Nephron progenitor cell (in vitro differentiated cells): Measurements from ENCODE around the gene ANKS1B.

Source experiments
- DNase-seq: peaks from one replicate; pipeline ENCODE4 v3.0.0; 2021
- H3K27ac Mint-ChIP-seq: 2 replicates; pipeline ENCODE4 v1.8.0; 2021; ENCODE audit warnings: mild to moderate bottlenecking, moderate library complexity, mixed read lengths
- H3K27me3 Mint-ChIP-seq: 2 replicates; pipeline ENCODE4 v1.8.0; 2021; ENCODE audit warnings: mild to moderate bottlenecking, low read depth, mixed read lengths; ENCODE audit not compliant: poor library complexity
- H3K36me3 Mint-ChIP-seq: 2 replicates; pipeline ENCODE4 v1.8.0; 2021; ENCODE audit warnings: low read depth, mixed read lengths
- H3K4me1 Mint-ChIP-seq: 2 replicates; pipeline ENCODE4 v1.8.0; 2021; ENCODE audit warnings: mixed read lengths
- H3K4me3 Mint-ChIP-seq: 2 replicates; pipeline ENCODE4 v1.8.0; 2021; ENCODE audit warnings: mild to moderate bottlenecking, moderate library complexity, mixed read lengths
- H3K9me3 Mint-ChIP-seq: 2 replicates; pipeline ENCODE4 v1.8.0; 2021; ENCODE audit warnings: mild to moderate bottlenecking, moderate library complexity, mixed read lengths
- CTCF ChIP-seq: fragments of 200-600 bp; sonication (generic); IDR thresholded peaks from 2 replicates; pipeline ENCODE4 v1.5.0; 2021; ENCODE audit warnings: antibody characterized with exemption

Gene ANKS1B

DNA sequence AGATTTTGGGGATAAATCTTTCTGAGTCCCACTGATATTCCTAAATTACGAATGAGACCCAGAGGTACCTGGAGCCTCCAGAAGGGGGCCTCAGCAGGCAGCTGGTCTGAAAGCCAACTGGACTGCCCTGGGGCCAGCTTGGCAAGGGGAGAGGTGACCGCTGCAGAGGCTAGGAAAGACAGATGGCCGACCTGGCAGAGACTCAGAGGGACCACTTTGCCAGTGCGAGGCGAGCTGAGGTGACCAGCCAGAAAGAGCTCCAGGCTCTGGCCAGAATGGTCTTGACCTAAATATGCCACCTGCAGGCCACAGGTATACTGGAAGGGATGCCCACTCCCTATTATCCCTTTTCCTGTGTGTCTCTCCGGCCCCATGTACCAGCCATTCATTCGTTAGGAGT is 594.0 kb downstream of the ANKS1B start:
- peak; percentile 49 for DNase-seq
- Mint-ChIP-seq H3K9me3 (no peaks in the 10 kb centered on the region), H3K27ac (no peak overlapping the region), H3K4me3 (no peak overlapping the region), H3K36me3 (no peaks in the 10 kb centered on the region), H3K27me3 (no peaks in the 10 kb centered on the region), H3K4me1 (no peaks in the 10 kb centered on the region)
- TF ChIP-seq CTCF = peak; percentile 50

DNA sequence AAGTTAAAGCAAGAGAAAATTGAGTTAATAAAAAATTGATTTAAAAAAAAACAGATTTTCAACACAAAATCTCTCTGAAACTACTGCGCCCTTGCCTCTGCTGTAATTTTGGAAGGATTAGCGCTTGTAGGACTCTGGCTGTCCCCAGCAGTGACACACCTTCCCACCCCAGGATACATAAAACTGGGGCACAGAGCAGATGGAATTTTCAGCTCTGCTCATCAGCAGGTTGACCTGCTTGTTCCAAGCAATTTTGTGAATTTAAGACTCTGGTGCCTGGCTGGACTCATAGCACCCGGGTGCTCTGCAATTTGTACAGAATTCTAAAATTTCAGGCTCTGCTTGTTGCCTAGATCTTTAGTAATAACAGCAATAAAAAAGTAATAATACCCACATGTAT is 595.0 kb downstream of the ANKS1B start:
- no peaks in the 10 kb centered on the region for H3K27me3 Mint-ChIP-seq

DNA sequence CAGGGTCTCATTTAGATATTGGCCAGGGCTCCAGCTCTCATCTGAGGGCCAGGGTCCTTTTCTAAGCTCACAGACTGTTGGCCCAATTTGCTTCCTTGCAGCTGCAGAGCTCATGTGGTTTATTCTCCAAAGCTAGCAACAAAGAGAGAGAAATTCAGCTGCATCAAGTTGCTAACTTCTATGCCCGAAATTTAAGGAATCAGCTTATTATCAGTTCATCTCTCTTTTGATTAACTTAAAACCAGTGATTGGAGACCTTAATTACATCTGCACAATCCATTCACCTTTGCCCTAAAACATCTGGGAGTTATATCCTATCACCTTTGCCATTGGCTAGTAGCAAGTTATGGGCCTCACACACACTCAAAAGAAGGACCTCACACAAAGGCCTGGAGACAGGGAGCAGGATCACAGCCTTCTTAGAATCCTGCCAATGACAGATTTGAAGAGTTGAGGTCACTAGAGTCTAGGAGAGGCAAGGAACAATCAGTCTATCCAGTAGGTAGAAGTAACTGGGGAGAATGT is 596.0 kb downstream of the ANKS1B start:
- H3K27me3 Mint-ChIP-seq = no peaks in the 10 kb centered on the region
- TF ChIP-seq CTCF = no peak
- no peak for DNase-seq
- H3K27ac Mint-ChIP-seq = no peak overlapping the region
- H3K36me3 Mint-ChIP-seq = no peaks in the 10 kb centered on the region
- no peaks in the 10 kb centered on the region for H3K4me1 Mint-ChIP-seq
- no peaks in the 10 kb centered on the region for H3K9me3 Mint-ChIP-seq
- H3K4me3 Mint-ChIP-seq = no peak overlapping the region

More for the DNA sequence above, 595.0 kb downstream of the ANKS1B start:
- Mint-ChIP-seq H3K27ac (no peak overlapping the region), H3K9me3 (no peaks in the 10 kb centered on the region), H3K4me3 (no peak overlapping the region), H3K36me3 (no peaks in the 10 kb centered on the region), H3K4me1 (no peaks in the 10 kb centered on the region)
- DNase-seq = no peak
- no peak for TF ChIP-seq CTCF

DNA sequence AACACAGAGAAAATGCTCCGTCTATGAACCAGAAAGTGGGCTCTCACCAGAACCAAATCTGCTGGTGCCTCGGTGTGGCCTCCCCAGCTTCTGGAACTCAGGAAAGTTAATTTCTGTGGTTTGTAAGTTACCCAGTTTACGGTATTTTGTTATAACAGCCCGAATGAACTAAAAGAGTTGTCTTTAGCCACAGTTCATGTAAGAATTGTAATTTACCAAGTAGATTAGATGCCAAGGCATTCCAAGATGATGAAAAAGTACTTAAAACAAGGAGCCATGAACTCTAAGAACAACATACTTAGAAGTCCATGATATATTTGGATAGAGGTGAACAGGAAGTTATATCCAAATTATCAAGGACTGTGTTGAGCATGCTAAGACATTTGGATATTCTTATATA is 597.1 kb downstream of the ANKS1B start:
- Mint-ChIP-seq H3K27ac (no peak overlapping the region), H3K4me1 (peaks cover 6% of the 10 kb centered on the region), H3K36me3 (no peaks in the 10 kb centered on the region), H3K9me3 (no peaks in the 10 kb centered on the region), H3K4me3 (no peak overlapping the region), H3K27me3 (no peaks in the 10 kb centered on the region)
- no peak for TF ChIP-seq CTCF
- no peak for DNase-seq

DNA sequence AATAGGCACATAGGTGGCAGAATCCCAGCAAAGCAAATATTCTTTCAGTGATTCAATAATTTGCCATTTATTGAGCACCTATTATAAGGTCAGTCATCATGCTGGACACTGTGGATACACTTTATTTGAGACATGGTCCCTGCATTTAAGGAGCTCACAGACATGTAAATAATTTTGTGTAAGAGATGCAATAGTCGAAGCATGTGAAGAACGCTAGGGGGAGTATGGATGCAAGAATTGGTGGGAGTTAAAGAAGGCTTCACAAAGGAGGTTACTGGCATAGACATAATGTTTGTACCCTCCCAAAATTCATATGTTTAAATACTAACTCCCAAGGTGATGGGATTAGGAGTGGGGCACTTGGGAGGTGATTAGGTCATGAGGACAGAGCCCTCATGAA is 597.8 kb downstream of the ANKS1B start:
- H3K27ac Mint-ChIP-seq = no peak overlapping the region

More for the DNA sequence above, 597.8 kb downstream of the ANKS1B start:
- Mint-ChIP-seq H3K4me1 (peaks cover 6% of the 10 kb centered on the region), H3K27me3 (no peaks in the 10 kb centered on the region), H3K9me3 (no peaks in the 10 kb centered on the region), H3K36me3 (no peaks in the 10 kb centered on the region), H3K4me3 (no peak overlapping the region)
- DNase-seq = no peak
- TF ChIP-seq CTCF = peak; percentile 61
